KOPT-K1 (cell line): ENCODE results near the gene AKR1B15.
"Not testable (repeated sequence)": the region's sequence is repeated elsewhere in the genome, so short reads cannot be mapped to it uniquely, and the experiment has no call there.

ENCODE experiments used
- H3K27ac ChIP-seq: fragments of 200-600 bp; sonication (generic); 2 replicates; pipeline ENCODE4 v1.5.1; 2016; ENCODE audit warnings: antibody characterized with exemption, mild to moderate bottlenecking, low read depth, low read length; ENCODE audit not compliant: poor library complexity, severe bottlenecking
- H3K36me3 ChIP-seq: fragments of 200-600 bp; sonication (generic); 2 replicates; pipeline ENCODE4 v1.5.1; 2017; ENCODE audit warnings: antibody characterized with exemption, mild to moderate bottlenecking, low read length, moderate library complexity; ENCODE audit not compliant: insufficient read depth
- H3K9me3 ChIP-seq: fragments of 200-600 bp; sonication (generic); 2 replicates; pipeline ENCODE4 v1.5.1; 2017; ENCODE audit warnings: antibody characterized with exemption, low read length, mild to moderate bottlenecking; ENCODE audit not compliant: insufficient read depth, poor library complexity, severe bottlenecking

AKR1B15 gene

DNA sequence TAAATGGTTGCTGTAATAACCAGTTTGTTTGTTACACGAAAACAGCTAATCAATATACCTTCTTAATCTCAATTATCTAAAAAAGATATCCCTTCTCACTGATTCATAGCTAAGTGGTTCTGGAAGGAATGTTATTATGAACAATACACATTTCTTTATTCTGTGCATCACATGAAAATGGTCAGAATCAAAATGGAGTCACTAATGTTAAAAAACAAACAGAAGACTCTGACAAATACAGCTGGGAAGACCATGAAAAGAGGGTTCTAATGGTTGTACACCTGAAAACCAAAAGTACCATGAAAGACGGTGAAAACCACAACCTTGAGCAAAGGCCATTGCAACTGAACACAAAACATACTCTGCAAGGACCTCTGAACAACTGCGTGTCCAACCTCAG is 23.5 kb upstream of the AKR1B15 start:
- not testable (repeated sequence) for H3K36me3 ChIP-seq

DNA sequence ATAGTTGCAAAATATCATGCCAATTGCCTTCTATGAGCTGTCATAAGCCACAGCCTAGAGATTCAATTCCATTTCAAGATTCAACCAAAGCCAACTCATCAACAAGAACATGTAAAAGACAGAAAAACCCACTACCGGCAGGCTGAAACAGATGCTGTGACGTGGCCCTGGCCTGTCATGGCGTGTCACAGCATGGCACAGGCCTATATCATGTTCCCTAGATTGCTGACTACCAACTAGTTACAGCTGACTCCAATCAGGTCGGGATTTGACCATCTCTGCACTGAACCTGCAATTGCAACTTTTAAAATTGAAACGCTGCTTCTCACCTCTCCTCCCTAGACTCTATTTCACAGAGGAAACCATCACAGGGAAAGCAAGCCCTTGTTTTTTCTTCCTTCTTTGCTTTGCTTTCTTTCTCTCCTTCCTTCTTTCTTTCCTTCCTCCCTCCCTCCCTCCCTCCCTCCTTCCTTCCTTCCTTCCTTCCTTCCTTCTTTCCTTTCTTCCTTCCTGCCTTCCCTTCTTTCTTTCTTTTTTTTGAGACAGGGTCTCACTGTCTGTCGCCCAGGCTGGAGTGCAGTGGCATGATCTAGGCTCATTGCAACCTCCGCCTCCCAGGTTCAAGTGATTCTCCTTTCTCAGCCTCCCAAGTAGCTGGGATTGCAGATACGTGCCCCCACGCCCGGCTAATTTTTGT is 22.2 kb upstream of the AKR1B15 start:
- H3K9me3 ChIP-seq, H3K36me3 ChIP-seq, H3K27ac ChIP-seq: not testable (repeated sequence)

More for the DNA sequence above, 23.5 kb upstream of the AKR1B15 start:
- H3K27ac ChIP-seq, H3K9me3 ChIP-seq: not testable (repeated sequence)

DNA sequence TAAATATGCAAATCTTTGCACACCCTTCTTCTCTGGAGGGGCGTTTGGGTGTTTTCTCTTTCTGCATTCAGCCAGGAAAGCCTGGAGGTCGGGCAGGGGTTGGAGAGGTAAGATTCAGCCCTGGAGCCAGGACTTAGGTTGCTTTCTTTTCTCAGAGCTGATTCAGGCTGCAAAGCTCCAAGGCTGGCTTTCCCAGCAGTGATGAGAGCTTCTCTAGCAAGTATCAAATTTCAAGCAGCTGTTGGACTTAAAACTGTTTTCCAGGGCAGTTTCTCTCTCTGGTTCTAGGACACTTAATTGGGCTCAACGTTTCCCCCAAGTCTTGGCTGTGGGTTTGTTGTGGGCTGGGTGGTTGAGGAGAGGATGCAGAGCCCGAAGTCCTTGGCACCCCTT is 20.9 kb upstream of the AKR1B15 start:
- H3K9me3 ChIP-seq: no peaks in the 10 kb centered on the region
- no peak overlapping the region for H3K27ac ChIP-seq

DNA sequence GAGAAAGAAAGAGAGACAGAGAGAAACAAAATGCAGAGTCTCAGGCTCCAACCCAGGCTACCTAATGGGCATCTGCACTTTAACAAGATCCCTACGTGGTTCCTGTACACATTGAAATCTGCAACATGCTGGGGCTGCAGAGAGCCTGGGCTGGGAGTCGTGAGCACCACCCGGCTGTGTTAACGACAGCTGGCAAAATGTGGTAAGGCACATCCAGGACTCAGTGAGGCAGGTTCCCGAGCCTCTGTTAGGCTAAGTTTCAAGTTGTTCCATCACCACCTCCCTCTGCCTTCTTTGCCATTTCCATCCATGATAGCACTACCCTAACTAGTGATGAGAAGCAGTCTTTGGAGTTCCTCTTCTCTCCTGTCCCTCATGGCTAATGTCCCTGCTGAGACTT is 20.2 kb upstream of the AKR1B15 start:
- Histone ChIP-seq H3K36me3 (no peaks in the 10 kb centered on the region), H3K9me3 (no peaks in the 10 kb centered on the region), H3K27ac (no peak overlapping the region)

More for the DNA sequence above, 20.9 kb upstream of the AKR1B15 start:
- H3K36me3 ChIP-seq: no peaks in the 10 kb centered on the region

DNA sequence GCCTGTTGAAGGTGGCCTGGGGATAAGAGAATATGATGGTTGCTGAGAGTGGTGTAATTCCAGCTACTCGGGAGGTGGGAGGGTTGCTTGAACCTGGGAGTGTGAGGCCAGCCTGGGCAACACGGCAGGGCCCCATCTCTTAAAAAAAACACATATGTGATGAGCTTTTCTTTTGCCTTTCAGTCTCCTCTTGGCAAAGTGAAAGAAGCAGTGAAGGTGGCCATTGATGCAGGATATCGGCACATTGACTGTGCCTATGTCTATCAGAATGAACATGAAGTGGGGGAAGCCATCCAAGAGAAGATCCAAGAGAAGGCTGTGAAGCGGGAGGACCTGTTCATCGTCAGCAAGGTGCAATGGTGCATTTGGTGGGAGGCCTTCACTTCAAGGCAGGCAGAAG is 18.4 kb upstream of the AKR1B15 start:
- Histone ChIP-seq H3K9me3 (no peaks in the 10 kb centered on the region), H3K27ac (no peak overlapping the region), H3K36me3 (no peaks in the 10 kb centered on the region)

DNA sequence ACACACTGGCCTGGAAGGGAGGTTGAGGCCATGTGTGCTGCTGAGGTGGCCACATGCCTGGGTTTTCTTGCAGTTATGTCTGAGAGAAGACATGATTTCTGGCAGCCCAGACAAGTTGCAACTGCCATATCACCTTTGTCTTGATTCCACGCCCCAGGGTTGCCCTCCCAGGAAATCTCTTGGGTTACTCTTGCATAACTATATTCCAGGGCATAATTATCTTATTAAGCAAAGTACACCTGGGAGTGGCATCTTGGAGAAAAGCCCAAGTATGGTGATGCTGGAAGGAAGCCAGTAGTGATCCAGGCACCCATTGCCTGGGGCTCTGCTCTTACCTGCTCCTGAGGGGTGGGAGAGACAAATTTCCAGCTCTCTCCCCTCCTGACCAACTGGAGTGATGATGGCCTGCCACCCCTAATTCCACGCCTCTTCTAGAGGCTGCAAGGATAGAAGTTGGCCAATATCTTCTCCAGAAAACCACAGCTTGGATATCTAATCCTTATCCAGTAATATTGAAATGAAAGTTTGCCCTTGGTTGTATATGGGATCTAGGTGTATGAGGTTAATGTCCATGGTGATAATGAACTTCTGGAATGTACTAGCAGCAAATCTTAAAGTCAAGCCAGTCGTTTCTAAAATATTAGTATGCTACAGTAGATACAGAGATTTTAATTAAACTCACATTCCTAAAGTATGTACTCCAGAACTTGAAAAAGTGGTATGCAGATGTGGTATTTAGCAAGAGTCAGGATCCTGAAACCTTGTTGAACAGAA is 16.5 kb upstream of the AKR1B15 start:
- no peak overlapping the region for H3K27ac ChIP-seq
- H3K9me3 ChIP-seq: no peaks in the 10 kb centered on the region
- no peaks in the 10 kb centered on the region for H3K36me3 ChIP-seq

DNA sequence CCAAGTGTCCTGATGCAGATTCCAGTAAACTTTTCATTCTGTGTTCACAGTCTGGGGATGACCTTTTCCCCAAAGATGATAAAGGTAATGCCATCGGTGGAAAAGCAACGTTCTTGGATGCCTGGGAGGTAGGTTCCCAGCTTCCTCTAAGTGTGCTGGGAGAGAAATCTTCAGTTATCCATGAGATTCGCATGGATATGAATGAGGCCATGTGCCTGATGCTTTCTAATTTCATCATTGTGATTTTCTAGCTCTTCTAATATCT is 16.0 kb upstream of the AKR1B15 start:
- no peak overlapping the region for H3K27ac ChIP-seq

DNA sequence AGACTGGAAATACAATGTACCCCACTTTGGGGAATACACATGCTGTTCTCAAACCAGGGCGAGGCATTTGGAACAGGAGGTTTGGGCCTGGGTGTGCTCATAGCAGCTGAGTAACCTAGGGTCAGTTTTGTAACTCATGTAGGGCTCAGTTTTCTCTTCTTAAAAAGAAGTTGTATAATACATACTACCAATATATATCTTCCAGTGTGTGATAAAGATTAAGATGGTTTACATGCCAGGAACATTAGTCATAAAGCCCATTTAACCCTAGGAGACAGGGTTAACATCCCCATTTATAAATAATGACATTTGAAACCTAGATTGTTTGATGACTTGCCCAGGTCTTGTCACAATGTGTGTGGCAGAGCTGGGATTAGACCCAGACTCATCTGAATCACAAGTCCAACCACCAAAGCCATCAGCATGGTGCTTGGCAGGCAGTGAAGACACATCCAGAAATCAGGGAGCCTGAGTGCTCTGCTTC is 15.6 kb upstream of the AKR1B15 start:
- H3K36me3 ChIP-seq: no peaks in the 10 kb centered on the region
- no peaks in the 10 kb centered on the region for H3K9me3 ChIP-seq
- H3K27ac ChIP-seq: no peak overlapping the region

More for the DNA sequence above, 16.0 kb upstream of the AKR1B15 start:
- Histone ChIP-seq H3K9me3 (no peaks in the 10 kb centered on the region), H3K36me3 (no peaks in the 10 kb centered on the region)

DNA sequence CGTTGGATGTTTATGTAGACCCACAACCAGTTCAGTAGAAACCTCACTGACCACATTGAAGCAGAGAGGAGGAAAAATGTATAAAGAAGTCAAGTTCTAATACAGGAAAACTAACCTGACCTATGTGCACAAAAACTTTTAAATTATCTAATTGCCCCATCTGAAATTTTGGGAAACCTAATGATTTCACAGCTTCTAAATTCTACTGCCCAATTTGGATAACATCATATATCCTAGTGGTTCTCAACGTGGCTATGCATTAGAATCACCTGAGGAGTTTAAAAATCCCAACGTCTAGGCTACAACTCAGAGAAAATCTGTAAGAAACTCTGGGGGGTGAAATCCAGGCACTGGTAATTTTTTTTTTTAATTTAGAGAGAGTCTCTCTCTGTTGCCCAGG is 14.3 kb upstream of the AKR1B15 start:
- no peaks in the 10 kb centered on the region for H3K9me3 ChIP-seq
- no peaks in the 10 kb centered on the region for H3K36me3 ChIP-seq
- H3K27ac ChIP-seq: no peak overlapping the region

DNA sequence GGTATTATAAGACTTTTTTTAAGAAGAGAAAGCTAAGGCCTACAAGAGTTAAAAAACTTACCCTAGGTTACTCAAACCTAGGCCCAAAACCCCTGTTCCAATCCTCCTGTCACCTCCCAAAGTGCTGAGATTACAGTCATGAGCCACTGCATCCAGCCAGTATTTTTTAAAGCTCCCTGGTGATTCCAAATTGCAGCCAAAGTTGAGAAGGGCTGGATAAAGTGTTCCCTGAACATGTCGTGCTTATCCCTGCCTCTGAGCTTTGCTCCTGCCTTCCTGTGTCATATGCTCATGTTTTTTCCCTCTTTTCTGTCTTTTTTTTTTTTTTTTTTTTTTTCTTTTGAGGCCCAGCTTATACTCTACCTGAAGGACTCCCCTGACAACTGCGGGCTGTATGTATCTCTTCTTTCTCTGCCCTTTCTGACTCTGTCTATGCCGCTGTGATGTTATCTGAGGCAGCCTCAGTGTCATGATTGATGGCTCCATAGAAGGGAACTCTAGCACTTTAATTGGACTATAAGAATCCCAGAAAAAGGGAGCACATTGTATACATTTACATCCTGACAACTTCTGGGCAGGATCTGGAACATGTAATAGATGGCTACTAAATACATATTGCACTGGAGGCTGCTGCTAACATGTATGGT is 13.5 kb upstream of the AKR1B15 start:
- Histone ChIP-seq H3K9me3 (no peaks in the 10 kb centered on the region), H3K27ac (no peak overlapping the region)

DNA sequence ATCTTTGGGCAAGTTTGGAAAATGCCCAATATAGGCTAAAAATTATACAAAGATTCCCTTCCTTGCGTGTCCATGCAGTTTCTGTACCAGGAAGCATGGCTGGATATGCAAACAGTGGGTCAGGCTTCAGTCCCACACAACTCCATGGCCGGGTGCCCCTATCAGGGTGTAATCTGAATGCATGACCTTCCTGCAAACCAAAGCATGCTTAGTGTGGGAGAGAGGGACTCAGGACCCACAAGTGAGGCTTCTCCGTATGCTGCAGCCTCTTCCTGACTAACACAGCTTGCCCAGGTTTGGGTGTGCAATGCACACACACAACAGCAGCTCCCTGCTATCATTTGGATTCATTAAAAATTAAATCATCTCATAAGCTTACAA is 13.0 kb upstream of the AKR1B15 start:
- Histone ChIP-seq H3K9me3 (no peaks in the 10 kb centered on the region), H3K36me3 (no peaks in the 10 kb centered on the region), H3K27ac (no peak overlapping the region)

More for the DNA sequence above, 13.5 kb upstream of the AKR1B15 start:
- no peaks in the 10 kb centered on the region for H3K36me3 ChIP-seq

DNA sequence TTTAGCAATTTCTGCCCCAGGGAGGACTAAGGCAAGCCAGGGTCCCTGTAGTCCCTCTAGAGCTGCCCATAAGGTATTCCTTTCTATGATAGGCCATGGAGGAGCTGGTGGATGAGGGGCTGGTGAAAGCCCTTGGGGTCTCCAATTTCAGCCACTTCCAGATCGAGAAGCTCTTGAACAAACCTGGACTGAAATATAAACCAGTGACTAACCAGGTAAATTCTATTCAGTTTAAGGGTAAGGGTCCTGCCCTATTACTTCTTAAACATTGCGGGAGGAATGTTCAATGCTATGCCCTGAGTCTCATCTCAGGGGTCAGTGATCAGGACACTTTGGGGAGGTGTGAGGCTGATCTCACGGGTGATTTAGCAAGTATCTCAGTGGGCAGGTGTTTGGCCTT is 12.4 kb upstream of the AKR1B15 start:
- not testable (repeated sequence) for H3K27ac ChIP-seq, H3K9me3 ChIP-seq, H3K36me3 ChIP-seq

DNA sequence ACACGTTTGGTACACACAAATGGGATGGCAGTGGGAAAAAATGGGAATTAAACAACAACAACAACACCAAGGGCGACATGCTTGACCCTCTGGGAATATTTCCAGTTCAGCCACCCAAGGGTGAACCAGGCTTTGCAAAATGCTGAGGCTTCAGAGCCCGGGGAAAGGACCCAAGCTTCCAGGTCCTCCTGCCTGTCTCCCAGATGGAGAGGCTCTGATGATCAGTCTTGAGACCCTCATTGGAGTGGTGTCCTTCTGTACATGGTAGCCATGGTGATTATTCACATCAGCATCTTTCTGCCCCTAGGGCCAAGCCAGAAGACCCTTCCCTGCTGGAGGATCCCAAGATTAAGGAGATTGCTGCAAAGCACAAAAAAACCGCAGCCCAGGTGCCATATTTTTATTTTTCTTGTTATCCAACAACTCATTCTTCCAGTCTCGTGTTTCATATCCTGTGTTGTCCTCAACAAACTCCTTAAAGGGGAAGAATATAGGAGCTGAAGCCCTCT is 11.6 kb upstream of the AKR1B15 start:
- H3K9me3 ChIP-seq, H3K27ac ChIP-seq: not testable (repeated sequence)

DNA sequence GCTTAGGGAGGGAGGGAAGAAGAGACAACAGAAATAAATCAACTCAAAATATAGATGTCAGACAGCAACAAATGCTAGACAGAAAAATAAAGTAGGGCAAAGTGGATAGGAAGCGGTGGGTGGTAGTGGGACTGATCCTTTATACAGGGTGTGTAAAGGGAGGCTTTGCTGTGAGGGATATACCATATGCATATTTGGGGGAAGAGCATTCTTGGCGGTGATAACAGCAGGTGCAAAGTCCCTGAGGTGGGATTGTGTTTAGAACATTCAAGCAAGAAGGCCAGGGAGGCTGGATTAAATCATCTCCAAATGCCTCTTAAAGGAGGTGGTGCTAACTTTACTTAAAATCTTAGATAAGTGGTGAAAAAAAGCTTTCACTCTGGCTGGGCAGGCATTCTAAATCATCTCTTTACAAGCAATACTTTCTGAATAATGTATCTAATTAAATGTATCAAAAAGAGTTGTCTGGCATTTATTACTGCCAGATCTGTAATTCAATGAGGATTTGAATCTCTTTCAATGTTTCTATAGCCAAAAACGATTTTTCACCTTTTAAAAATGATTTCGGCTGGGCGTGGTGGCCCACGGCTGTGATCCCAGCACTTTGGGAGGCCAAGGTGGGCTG is 9.4 kb upstream of the AKR1B15 start:
- Histone ChIP-seq H3K27ac (no peak overlapping the region), H3K36me3 (no peaks in the 10 kb centered on the region), H3K9me3 (no peaks in the 10 kb centered on the region)

More for the DNA sequence above, 11.6 kb upstream of the AKR1B15 start:
- not testable (repeated sequence) for H3K36me3 ChIP-seq

DNA sequence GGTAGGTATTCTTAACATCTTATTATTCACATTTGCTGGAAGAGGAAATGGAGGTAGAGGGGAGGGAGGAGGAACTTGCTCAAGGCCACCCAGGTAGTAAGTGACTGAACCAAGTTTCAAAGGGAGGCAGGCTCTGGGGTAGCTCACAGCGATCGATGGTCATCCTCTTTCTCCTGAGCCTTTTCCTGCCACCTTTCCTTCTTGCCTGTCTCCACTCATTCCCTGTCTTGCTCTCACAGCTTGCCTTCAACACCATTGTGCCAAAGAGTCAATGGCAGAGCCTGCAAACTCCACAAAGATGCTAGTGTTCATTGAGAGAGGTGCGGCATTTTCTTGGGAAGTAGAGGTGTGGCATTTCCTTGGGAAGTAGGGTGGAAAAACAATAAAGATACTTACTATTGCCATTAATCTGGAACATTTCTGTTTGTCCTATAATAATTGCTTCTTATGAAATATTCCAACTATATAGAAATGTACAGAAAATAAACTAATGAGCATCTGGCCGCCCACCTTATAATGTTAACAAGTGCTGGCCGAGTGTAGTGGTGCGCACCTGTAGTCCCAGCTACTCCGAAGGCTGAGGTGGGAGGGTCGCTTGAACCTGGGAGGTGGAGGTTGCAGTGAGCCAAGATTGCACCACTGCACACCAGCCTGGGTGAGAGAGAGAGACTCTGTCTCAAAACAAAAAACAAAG is 7.3 kb upstream of the AKR1B15 start:
- not testable (repeated sequence) for H3K27ac ChIP-seq, H3K9me3 ChIP-seq, H3K36me3 ChIP-seq
